ENCODE data around the gene AUNIP. TPM values are rescaled to one million over a fixed set of nuclear protein-coding genes. Genes with fewer than 3 reads are reported as not detected.

The AUNIP gene
- total RNA-seq, 4 donors from 2014 or later, result 0.26 to 0.89 (median 0.49) TPM; not detected in 1

- Histone ChIP-seq H3K27me3 (no peaks in the 10 kb centered on the region), H3K4me3 (no peak overlapping the region), H3K9me3 (no peaks in the 10 kb centered on the region), H3K4me1 (peaks cover 61% of the 10 kb centered on the region), H3K27ac (no peak overlapping the region), H3K36me3 (no peaks in the 10 kb centered on the region)
- no peak for TF ChIP-seq POLR2AphosphoS5 (IDR thresholded peaks at IDR 0.05)
- no peak for TF ChIP-seq EP300 (IDR thresholded peaks at IDR 0.05)
- TF ChIP-seq POLR2A (IDR thresholded peaks at IDR 0.05), result no peak
- TF ChIP-seq, protein P1, sequence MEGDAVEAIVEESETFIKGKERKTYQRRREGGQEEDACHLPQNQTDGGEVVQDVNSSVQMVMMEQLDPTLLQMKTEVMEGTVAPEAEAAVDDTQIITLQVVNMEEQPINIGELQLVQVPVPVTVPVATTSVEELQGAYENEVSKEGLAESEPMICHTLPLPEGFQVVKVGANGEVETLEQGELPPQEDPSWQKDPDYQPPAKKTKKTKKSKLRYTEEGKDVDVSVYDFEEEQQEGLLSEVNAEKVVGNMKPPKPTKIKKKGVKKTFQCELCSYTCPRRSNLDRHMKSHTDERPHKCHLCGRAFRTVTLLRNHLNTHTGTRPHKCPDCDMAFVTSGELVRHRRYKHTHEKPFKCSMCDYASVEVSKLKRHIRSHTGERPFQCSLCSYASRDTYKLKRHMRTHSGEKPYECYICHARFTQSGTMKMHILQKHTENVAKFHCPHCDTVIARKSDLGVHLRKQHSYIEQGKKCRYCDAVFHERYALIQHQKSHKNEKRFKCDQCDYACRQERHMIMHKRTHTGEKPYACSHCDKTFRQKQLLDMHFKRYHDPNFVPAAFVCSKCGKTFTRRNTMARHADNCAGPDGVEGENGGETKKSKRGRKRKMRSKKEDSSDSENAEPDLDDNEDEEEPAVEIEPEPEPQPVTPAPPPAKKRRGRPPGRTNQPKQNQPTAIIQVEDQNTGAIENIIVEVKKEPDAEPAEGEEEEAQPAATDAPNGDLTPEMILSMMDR (IDR thresholded peaks at IDR 0.05), result no peak
- no peak for DNase-seq (ENCODE audit: low spot score in 2 of 2)
- WGBS, result 74% methylated on average over 2 of the region's 2 CpGs
Observed at GRCh38 chr1:25877155-25877554, 17.9 kb upstream of the AUNIP start.

GRCh38 chr1:25876693-25877077 is 17.4 kb upstream of the AUNIP start:
- DNase-seq (ENCODE audit: low spot score in 2 of 2), result no peak
- peak overlapping the region; percentile 92 for H3K27ac ChIP-seq
- 39% methylated on average over 2 of the region's 2 CpGs for WGBS
- no peak overlapping the region for H3K4me3 ChIP-seq
- no peaks in the 10 kb centered on the region for H3K36me3 ChIP-seq
- no peaks in the 10 kb centered on the region for H3K27me3 ChIP-seq
- no peaks in the 10 kb centered on the region for H3K9me3 ChIP-seq
- peaks cover 66% of the 10 kb centered on the region for H3K4me1 ChIP-seq
- TF ChIP-seq POLR2A (IDR thresholded peaks at IDR 0.05) (no peak), POLR2AphosphoS5 (IDR thresholded peaks at IDR 0.05) (no peak), EP300 (IDR thresholded peaks at IDR 0.05) (no peak)
- TF ChIP-seq, protein P1 (IDR thresholded peaks at IDR 0.05), result no peak

DNA sequence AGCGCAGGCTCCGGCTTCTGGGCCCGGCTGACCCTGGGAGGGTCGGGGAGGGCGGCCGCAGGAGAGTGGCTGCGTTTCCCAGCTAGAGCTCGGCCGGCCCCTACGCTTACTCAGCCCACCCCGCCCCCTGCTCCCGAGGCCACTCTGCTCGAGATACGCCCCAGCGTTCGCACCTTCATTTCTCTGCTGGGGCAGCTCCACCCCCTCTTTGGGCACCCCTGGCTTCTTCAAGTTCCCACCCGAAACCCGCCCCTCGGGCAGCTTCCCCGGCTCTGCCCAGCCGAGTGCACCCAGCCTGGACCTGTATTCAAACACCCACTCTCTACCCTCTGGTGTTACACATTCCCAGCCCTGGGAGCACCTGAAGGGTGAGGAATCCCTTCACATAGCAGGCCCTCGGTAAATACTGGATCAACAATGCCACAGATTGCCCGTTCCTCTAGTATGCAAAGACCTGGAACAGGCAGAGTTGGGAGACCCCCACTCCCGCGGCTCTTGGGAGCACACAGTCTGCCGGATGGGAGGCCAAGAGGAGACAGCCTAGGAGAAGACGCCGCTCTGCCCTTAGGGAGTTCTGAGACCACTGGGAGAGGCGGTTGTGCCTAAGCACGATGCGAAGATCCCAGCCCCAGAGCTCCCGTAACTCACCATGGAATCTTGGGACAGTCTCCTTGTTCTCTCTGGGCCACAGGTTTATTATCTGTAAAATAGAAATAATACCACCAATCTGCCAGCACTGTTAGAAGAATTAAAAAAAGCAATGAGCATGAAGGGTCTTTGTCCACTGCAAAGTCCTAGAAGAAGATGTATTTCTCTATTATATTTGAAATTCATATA is 16.8 kb upstream of the AUNIP start:
- 30% methylated on average over 14 of the region's 32 CpGs for WGBS

GRCh38 chr1:25875154-25875855 is 16.0 kb upstream of the AUNIP start, which contains the start of gene PAQR7:
TSS of gene PAQR7 (minus strand) at chr1:25875708. CDS start at chr1:25863839, 11,869 bp downstream.
- DNase-seq (ENCODE audit: low spot score in 2 of 2), result peak; percentile 79 to 86
- Histone ChIP-seq H3K36me3 (no peaks in the 10 kb centered on the region), H3K4me3 (peak within 1 kb of the TSS; percentile 82), H3K27me3 (no peaks in the 10 kb centered on the region), H3K27ac (peak within 1 kb of the TSS; percentile 92), H3K9me3 (no peaks in the 10 kb centered on the region), H3K4me1 (peaks cover 79% of the 10 kb centered on the region)
- TF ChIP-seq POLR2A (IDR thresholded peaks at IDR 0.05), result peak in 1 of 2 donors; percentile 41
- TF ChIP-seq, protein P1 (IDR thresholded peaks at IDR 0.05), result no peak
- under 1% methylated on average over 31 of the region's 75 CpGs for WGBS

More for the DNA sequence above, 16.8 kb upstream of the AUNIP start:
- Histone ChIP-seq H3K27me3 (no peaks in the 10 kb centered on the region), H3K4me3 (peak overlapping the region; percentile 82), H3K27ac (peak overlapping the region; percentile 92), H3K9me3 (no peaks in the 10 kb centered on the region), H3K36me3 (no peaks in the 10 kb centered on the region), H3K4me1 (peaks cover 72% of the 10 kb centered on the region)
- DNase-seq (ENCODE audit: low spot score in 2 of 2), result peak in 1 of 2 donors; percentile 79
- TF ChIP-seq, protein P1 (IDR thresholded peaks at IDR 0.05), result no peak
- TF ChIP-seq POLR2A (IDR thresholded peaks at IDR 0.05), result no peak
- no peak for TF ChIP-seq EP300 (IDR thresholded peaks at IDR 0.05)
- no peak for TF ChIP-seq POLR2AphosphoS5 (IDR thresholded peaks at IDR 0.05)

- WGBS, result 4% methylated on average over 5 of the region's 8 CpGs
- H3K4me1 ChIP-seq, result peaks cover 79% of the 10 kb centered on the region
- DNase-seq (ENCODE audit: low spot score in 2 of 2), result no peak
Observed at GRCh38 chr1:25874635-25875153, 15.4 kb upstream of the AUNIP start.

More at GRCh38 chr1:25874635-25875153, 15.4 kb upstream of the AUNIP start:
- Histone ChIP-seq H3K4me3 (peak overlapping the region; percentile 82), H3K9me3 (no peaks in the 10 kb centered on the region), H3K27me3 (no peaks in the 10 kb centered on the region), H3K36me3 (no peaks in the 10 kb centered on the region), H3K27ac (peak overlapping the region; percentile 92)
- no peak for TF ChIP-seq POLR2AphosphoS5 (IDR thresholded peaks at IDR 0.05)
- TF ChIP-seq POLR2A (IDR thresholded peaks at IDR 0.05), result no peak
- TF ChIP-seq, protein P1 (IDR thresholded peaks at IDR 0.05), result no peak
- no peak for TF ChIP-seq EP300 (IDR thresholded peaks at IDR 0.05)
